Ovary (tissue), 10 donors: ENCODE results near the gene TRABD2B. TPM values are rescaled to one million over a fixed set of nuclear protein-coding genes. Genes with fewer than 3 reads are reported as not detected.

Source experiments
- DNase-seq, 5 donors: peaks; one replicate each; pipeline ENCODE4 v3.0.0-alpha.2; 2019 to 2020
- H3K27ac ChIP-seq, 2 donors: fragments of 200-600 bp; one replicate each; pipeline versions ENCODE4 v1.5.1 to v1.8.0; 2019 to 2022
- H3K27me3 ChIP-seq: fragments of 200-600 bp; one replicate; pipeline ENCODE4 v1.8.0; 2022
- H3K36me3 ChIP-seq: fragments of 200-600 bp; sonication (generic); one replicate; pipeline ENCODE4 v1.5.1; 2019
- H3K4me1 ChIP-seq: one replicate; pipeline ENCODE4 v1.8.1; 2013; ENCODE audit warnings: mild to moderate bottlenecking, moderate library complexity; ENCODE audit not compliant: insufficient read depth
- H3K4me3 ChIP-seq: fragments of 200-600 bp; sonication (generic); one replicate; pipeline ENCODE4 v1.5.1; 2017
- H3K9me3 ChIP-seq, 2 donors: fragments of 200-600 bp in 1 of 2; sonication (generic) in 1 of 2; one replicate each; pipeline versions ENCODE4 v1.5.1 to v1.8.1; 2013 to 2019; ENCODE audit warnings: mild to moderate bottlenecking in 1 of 2, moderate library complexity in 1 of 2
- CTCF ChIP-seq, 3 donors: fragments of 450-650 bp in 2 of 3; fragments of 200-600 bp in 1 of 3; IDR thresholded peaks; one replicate each; pipeline versions ENCODE4 v1.5.1 to v1.8.0; 2016 to 2022; ENCODE audit warnings: antibody characterized with exemption in 3 of 3, mild to moderate bottlenecking in 1 of 3
- EP300 ChIP-seq: sonication (generic); formaldehyde crosslinking; IDR thresholded peaks from one replicate; pipeline ENCODE4 v1.6.1; 2017; ENCODE audit warnings: antibody characterized with exemption
- POLR2A ChIP-seq: fragments of 450-650 bp; IDR thresholded peaks from one replicate; pipeline ENCODE4 v1.6.1; 2017; ENCODE audit warnings: antibody characterized with exemption, mild to moderate bottlenecking, moderate library complexity
- WGBS, 3 donors: extraction: QIAGEN DNeasy Blood & Tissue Kit in 1 of 3; methylation state at CpG; one replicate each; pipeline versions ENCODE4 v1.1.5 to v1.1.7; 2013 to 2017; 5-methylcytosine and 5-hydroxymethylcytosine counted together
- intact Hi-C, 4 donors: fragments of 100-400 bp; cut with DNase I; formaldehyde crosslinking; loops; one replicate each; pipeline versions ENCODE4 v1.11.0 to v1.15.1; 2022 to 2023
- long read RNA-seq, 3 donors: library from polyadenylated mRNA in 2 of 3; unstranded in 2 of 3; transcript quantifications; one replicate each; pipeline ENCODE4 v2.0.0 and lab custom pipeline, GENCODE V29; 2021 to 2026
- polyA plus RNA-seq, 2 donors: library from polyadenylated mRNA; stranded (reverse); fragments of 200-250 nt in 1 of 2; fragments of 350-450 nt in 1 of 2; fragmentation: Illumina TruSeq in 1 of 2; extraction: RNeasy Lipid Tissue Mini Kit (QIAGEN cat#74804) in 1 of 2; gene quantifications; one replicate each; pipeline ENCODE4 v1.2.3, GENCODE V29; 2013 to 2014
- total RNA-seq, 7 donors: library from RNA; depleted of rRNA in 2 of 7; stranded (reverse); fragments of >200 nt in 2 of 7; fragmentation: NEBNext Ultra II Directional in 3 of 7; extraction: Animal tissue kit (Norgen Biotek cat#: 25700) in 3 of 7; gene quantifications; one replicate each; pipeline versions ENCODE4 v1.1.0 to v1.2.4, GENCODE V29; 2016 to 2023
- donor health status: DM: no; HTN: no; CAD: no; lungs with moderate emphysema.
- donor health status: DM: no; HTN: no; CAD: no.
- donor health status: Bipolar disorder and iron deficiency.
- donor health status: DM: yes; HTN: yes; CAD: no.
- donor health status: DM: no; HTN: no; CAD: no.
- donor health status: DM: yes; HTN: yes; CAD: no.

The TRABD2B gene
- total RNA-seq (1 to 10 TPM in 2 of 7 donors, under 1 TPM in 5; 0.18 to 1.6 (median 0.24) TPM), polyA plus RNA-seq (1 to 10 TPM in 1 of 2 donors, under 1 TPM in 1; 0.52 to 1.1 TPM)
- long read RNA-seq, donor 1: 0 reads
- long read RNA-seq, donor 2: 0 reads
- long read RNA-seq, donor 3, full-length matches to known transcripts: 1 of 11 reads
- long read RNA-seq, donor 3, partial matches to known transcripts: 0 of 11 reads
- long read RNA-seq, donor 3, other reads (novel, unspliced or antisense): 10 of 11 reads

GRCh38 chr1:47997289-47998200, at the start of gene TRABD2B:
TSS of gene TRABD2B (minus strand) at chr1:47997385.
- no peaks in the 10 kb centered on the region for H3K4me1 ChIP-seq
- TF ChIP-seq EP300 (no peak), CTCF (IDR thresholded peaks at IDR 0.05) (peak; percentile 76 to 87 (median 86))
- intact Hi-C loops: loop anchor here in 2 of 4 donors (5.0 to 10.0 kb wide), 3 partner anchors 63 to 500 kb away; no protein-coding TSS in a partner anchor

GRCh38 chr1:48044311-48044710, 47.1 kb upstream of the TRABD2B start:
- intact Hi-C loops: loop anchor here in 1 of 4 donors (5.0 kb wide), 1 partner anchor 623 kb away; no protein-coding TSS in a partner anchor
- H3K4me3 ChIP-seq: no peak overlapping the region
- 80 to 89% (median 88%) methylated on average over 2 of the region's 2 CpGs for WGBS, 3 donors

More at GRCh38 chr1:47997289-47998200, at the start of gene TRABD2B:
- DNase-seq: peak; percentile 62 to 87 (median 79)
- Histone ChIP-seq H3K27ac (peak within 1 kb of the TSS in 1 of 2 donors; percentile 20), H3K9me3 (no peaks in the 10 kb centered on the region), H3K4me3 (peak within 1 kb of the TSS; percentile 53), H3K36me3 (no peaks in the 10 kb centered on the region), H3K27me3 (no peaks in the 10 kb centered on the region)
- 3 to 4% (median 4%) methylated on average over 62 to 77 of the region's 86 CpGs for WGBS, 3 donors

GRCh38 chr1:48043622-48044021, 46.4 kb upstream of the TRABD2B start:
- H3K27ac ChIP-seq: no peak overlapping the region
- intact Hi-C loops: loop anchor here in 1 of 4 donors (5.0 kb wide), 1 partner anchor 624 kb away; no protein-coding TSS in a partner anchor
- H3K9me3 ChIP-seq: no peaks in the 10 kb centered on the region
- H3K4me3 ChIP-seq: no peak overlapping the region
- no peaks in the 10 kb centered on the region for H3K36me3 ChIP-seq
- no peaks in the 10 kb centered on the region for H3K27me3 ChIP-seq
- no peak for DNase-seq
- TF ChIP-seq CTCF (IDR thresholded peaks at IDR 0.05) (no peak), EP300 (no peak), POLR2A (no peak)
- 64 to 76% (median 71%) methylated on average over 2 of the region's 2 CpGs for WGBS, 3 donors
- H3K4me1 ChIP-seq: peaks cover 4% of the 10 kb centered on the region

More at GRCh38 chr1:48044311-48044710, 47.1 kb upstream of the TRABD2B start:
- Histone ChIP-seq H3K27me3 (no peaks in the 10 kb centered on the region), H3K27ac (no peak overlapping the region), H3K4me1 (peaks cover 4% of the 10 kb centered on the region), H3K9me3 (no peaks in the 10 kb centered on the region), H3K36me3 (no peaks in the 10 kb centered on the region)
- TF ChIP-seq POLR2A (no peak), EP300 (no peak), CTCF (IDR thresholded peaks at IDR 0.05) (no peak)
- no peak for DNase-seq

GRCh38 chr1:48040154-48040553, 43.0 kb upstream of the TRABD2B start:
- H3K27me3 ChIP-seq: no peaks in the 10 kb centered on the region
- H3K36me3 ChIP-seq: no peaks in the 10 kb centered on the region
- DNase-seq: no peak
- intact Hi-C loops: loop anchor here in 1 of 4 donors (5.0 kb wide), 1 partner anchor 627 kb away; no protein-coding TSS in a partner anchor
- H3K27ac ChIP-seq: no peak overlapping the region
- peaks cover 4% of the 10 kb centered on the region for H3K4me1 ChIP-seq
- WGBS, 3 donors: 19 to 30% (median 21%) methylated on average over 6 of the region's 6 CpGs
- no peaks in the 10 kb centered on the region for H3K9me3 ChIP-seq
- no peak for TF ChIP-seq POLR2A
- no peak for TF ChIP-seq CTCF (IDR thresholded peaks at IDR 0.05)
- no peak for TF ChIP-seq EP300
- H3K4me3 ChIP-seq: no peak overlapping the region
